ENCODE measurements around the gene SELENOP.
A peak's percentile ranks its signal among the peaks of the same experiment; 100 is the strongest.

Gene SELENOP

DNA sequence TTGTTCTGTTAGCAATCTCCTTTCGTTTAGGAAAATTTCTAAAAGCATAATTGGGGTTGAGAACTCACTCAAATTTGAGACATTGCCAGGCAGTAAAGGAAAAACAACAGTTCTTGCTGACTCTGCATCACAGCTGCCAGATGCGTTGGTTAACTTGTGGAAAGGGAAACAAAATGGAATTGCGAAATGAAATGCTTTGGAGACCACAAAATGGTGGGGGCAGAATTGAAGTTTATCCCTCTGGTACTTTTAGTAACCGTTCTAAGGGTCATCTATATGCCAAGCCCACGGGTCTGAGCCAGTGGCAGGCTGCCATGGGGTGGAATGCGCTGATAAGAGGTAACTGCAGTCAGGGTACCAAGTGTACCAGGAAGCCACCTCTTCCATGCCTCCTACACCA is 28.6 kb upstream of the SELENOP start:
- in situ Hi-C loops (cut with HindIII; ENCODE audit: low sequenced_read_pairs): no loop called here
- peak; percentile 99 for DNase-seq (ENCODE audit: low read depth)
- H3K4me3 ChIP-seq (ENCODE audit: low read depth, low read length): no peak overlapping the region
- TF ChIP-seq, protein P1, sequence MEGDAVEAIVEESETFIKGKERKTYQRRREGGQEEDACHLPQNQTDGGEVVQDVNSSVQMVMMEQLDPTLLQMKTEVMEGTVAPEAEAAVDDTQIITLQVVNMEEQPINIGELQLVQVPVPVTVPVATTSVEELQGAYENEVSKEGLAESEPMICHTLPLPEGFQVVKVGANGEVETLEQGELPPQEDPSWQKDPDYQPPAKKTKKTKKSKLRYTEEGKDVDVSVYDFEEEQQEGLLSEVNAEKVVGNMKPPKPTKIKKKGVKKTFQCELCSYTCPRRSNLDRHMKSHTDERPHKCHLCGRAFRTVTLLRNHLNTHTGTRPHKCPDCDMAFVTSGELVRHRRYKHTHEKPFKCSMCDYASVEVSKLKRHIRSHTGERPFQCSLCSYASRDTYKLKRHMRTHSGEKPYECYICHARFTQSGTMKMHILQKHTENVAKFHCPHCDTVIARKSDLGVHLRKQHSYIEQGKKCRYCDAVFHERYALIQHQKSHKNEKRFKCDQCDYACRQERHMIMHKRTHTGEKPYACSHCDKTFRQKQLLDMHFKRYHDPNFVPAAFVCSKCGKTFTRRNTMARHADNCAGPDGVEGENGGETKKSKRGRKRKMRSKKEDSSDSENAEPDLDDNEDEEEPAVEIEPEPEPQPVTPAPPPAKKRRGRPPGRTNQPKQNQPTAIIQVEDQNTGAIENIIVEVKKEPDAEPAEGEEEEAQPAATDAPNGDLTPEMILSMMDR (IDR thresholded peaks at IDR 0.05; ENCODE audit: low read depth, low read length, missing control alignments): no peak

DNA sequence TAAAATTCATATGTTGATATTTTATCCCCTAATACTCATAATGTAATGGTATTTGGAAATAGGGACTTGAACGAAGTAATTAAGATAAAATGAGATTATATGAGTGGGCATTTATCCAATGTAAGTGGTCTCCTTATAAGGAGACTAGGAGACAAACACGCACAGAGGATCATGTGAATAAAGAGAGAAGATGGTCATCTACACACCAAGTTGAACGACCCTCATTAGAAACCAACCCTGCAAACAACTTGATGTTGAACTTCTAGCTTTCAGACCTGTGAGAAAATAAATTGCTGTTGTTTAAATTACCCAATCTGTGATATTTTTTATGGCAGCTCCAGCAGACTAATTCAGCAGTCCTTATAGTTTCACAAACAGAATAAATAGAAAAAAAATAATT is 27.5 kb upstream of the SELENOP start:
- DNase-seq (ENCODE audit: low read depth): no peak
- in situ Hi-C loops (cut with HindIII; ENCODE audit: low sequenced_read_pairs): no loop called here
- H3K4me3 ChIP-seq (ENCODE audit: low read depth, low read length): no peak overlapping the region
- TF ChIP-seq, protein P1 (IDR thresholded peaks at IDR 0.05; ENCODE audit: low read depth, low read length, missing control alignments): no peak

DNA sequence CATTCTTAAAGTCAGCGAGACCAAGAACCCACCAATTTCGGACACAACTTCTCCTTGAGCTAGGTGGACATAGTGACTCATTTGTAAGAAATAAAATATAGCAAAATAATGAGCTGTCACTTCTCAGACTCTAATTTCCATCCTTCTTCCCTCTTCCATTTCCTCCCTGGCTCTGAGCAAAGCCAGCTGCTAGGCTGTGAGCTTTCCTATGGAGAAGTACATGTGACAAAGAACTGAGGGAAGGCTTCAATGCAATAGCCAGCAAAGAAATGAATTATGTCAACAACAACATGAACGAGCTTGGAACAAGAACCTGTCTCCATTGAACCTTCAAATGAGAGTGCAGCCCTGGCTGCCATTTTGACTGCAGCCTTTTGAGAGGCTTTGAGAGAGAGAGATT is 25.9 kb upstream of the SELENOP start:
- DNase-seq (ENCODE audit: low read depth): no peak
- TF ChIP-seq, protein P1 (IDR thresholded peaks at IDR 0.05; ENCODE audit: low read depth, low read length, missing control alignments): no peak
- H3K4me3 ChIP-seq (ENCODE audit: low read depth, low read length): no peak overlapping the region
- in situ Hi-C loops (cut with HindIII; ENCODE audit: low sequenced_read_pairs): no loop called here

DNA sequence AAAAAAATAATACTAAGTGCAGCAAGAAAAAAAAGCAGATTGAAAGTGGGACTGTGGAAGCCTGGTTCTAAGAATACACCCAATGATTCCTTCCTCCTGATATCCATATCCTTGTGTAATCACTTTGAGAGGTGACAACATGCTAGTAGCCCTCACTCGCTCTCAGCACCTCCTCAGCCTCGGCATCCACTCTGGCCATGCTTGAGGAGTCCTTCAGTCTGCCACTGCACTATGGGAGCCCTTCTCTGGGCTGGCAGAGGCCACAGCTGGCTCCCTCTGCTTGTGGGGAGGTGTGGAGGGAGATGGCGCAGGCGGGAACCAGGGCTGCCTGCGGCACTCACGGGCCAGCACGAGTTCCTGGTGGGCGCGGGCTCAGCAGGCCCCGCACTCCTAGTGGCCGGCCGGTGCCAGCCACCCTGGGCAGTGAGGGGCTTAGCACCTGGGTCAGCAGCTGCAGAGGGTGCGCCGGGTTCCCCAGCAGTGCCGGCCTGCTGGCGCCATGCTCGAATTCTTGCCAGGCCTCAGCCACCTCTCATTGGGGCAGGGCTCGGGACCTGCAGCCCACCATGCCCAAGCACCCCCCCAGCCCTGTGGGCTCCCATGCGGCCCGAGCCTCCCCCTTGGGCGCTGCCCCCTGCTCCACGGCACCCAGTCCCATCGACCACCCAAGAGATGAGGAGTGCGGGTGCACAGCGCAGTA is 24.5 kb upstream of the SELENOP start:
- no peak for DNase-seq (ENCODE audit: low read depth)
- TF ChIP-seq, protein P1 (IDR thresholded peaks at IDR 0.05; ENCODE audit: low read depth, low read length, missing control alignments): no peak
- in situ Hi-C loops (cut with HindIII; ENCODE audit: low sequenced_read_pairs): no loop called here
- no peak overlapping the region for H3K4me3 ChIP-seq (ENCODE audit: low read depth, low read length)

DNA sequence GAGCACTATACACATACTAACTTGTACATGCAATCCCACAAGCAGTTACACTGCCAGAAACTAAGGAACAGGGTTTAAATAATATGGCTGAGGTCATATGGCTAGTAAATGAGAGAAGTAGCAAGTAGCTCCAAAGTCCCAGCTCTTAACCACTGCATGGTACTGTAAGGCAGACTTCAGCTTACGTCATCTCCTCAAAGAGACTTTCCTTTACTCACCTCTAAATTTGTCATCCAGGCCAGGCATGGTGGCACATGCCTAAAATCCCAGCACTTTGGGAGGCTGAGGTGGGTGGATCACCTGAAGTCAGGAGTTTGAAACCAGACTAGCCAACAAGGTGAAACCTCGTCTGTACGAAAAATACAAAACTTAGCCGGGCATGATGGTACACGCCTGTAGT is 20.4 kb upstream of the SELENOP start:
- DNase-seq (ENCODE audit: low read depth): no peak
- no peak overlapping the region for H3K4me3 ChIP-seq (ENCODE audit: low read depth, low read length)
- TF ChIP-seq, protein P1 (IDR thresholded peaks at IDR 0.05; ENCODE audit: low read depth, low read length, missing control alignments): no peak
- in situ Hi-C loops (cut with HindIII; ENCODE audit: low sequenced_read_pairs): no loop called here

DNA sequence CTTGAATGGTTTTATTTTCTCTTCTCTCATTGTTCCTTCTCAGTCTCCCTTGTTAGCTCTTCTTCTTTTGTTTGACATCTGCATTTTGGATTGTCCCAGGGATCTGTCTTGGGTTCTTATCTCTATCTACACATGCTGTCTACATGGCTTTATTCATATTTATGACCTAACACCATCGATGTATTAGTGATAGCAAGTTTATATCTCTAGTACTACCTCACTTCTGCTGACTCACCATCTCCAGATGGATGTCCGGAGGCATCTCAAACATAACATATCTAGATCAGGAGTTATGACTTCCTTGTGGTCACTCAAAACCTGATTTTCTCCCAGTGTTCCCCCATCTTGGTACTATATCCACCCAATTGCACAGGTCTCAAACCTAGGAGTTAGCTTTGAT is 19.2 kb upstream of the SELENOP start:
- DNase-seq (ENCODE audit: low read depth): no peak

More for the DNA sequence above, 19.2 kb upstream of the SELENOP start:
- in situ Hi-C loops (cut with HindIII; ENCODE audit: low sequenced_read_pairs): no loop called here
- H3K4me3 ChIP-seq (ENCODE audit: low read depth, low read length): no peak overlapping the region
- TF ChIP-seq, protein P1 (IDR thresholded peaks at IDR 0.05; ENCODE audit: low read depth, low read length, missing control alignments): no peak
